SK-N-SH (cell line): ENCODE data around the gene LNX2. TPM values are rescaled to one million over a fixed set of nuclear protein-coding genes. Genes with fewer than 3 reads are reported as not detected.

Experiments used
- CTCF ChIA-PET: fragments of 300-600, 350-600 bp; formaldehyde crosslinking; extraction: SDS; loops from one replicate; lab custom pipeline; 2021; lab: Yijun Ruan, JAX
- POLR2A ChIA-PET: fragments of 350-600 bp; sonication (Branson Sonifier 250); formaldehyde crosslinking; extraction: SDS; loops from one replicate; lab custom pipeline; 2020; ENCODE audit warnings: antibody characterized with exemption, inconsistent platforms; lab: Yijun Ruan, JAX
- DNase-seq: peaks from one replicate; pipeline ENCODE4 v3.0.0; 2012
- H2AFZ ChIP-seq: fragments of 200-600 bp; sonication (generic); 2 replicates; pipeline ENCODE4 v1.8.1; 2016; ENCODE audit warnings: antibody characterized with exemption, mild to moderate bottlenecking, low read depth
- H3F3A ChIP-seq: fragments of 200-600 bp; sonication (generic); replicated peaks from 2 replicates; pipeline ENCODE3; 2016; ENCODE audit warnings: antibody characterized with exemption, mild to moderate bottlenecking; ENCODE audit not compliant: insufficient read depth
- H3K27ac ChIP-seq, 2 experiments: fragments of 200-500 bp in 1 of 2; fragments of 200-600 bp in 1 of 2; sonication (Bioruptor generic) in 1 of 2; sonication (generic), shearing (Covaris generic) in 1 of 2; 2 replicates each; pipeline versions ENCODE4 v1.5.1 to v1.6.1; 2014 to 2016; ENCODE audit warnings: low read depth in 2 of 2, inconsistent platforms in 1 of 2, low read length in 1 of 2, mild to moderate bottlenecking in 1 of 2, mixed read lengths in 1 of 2
- H3K27me3 ChIP-seq: fragments of 200-600 bp; sonication (generic), shearing (Covaris generic); 2 replicates; pipeline ENCODE4 v1.6.1; 2016; ENCODE audit warnings: mixed run types; ENCODE audit not compliant: insufficient read depth
- H3K36me3 ChIP-seq, 2 experiments: fragments of 200-500 bp in 1 of 2; fragments of 200-600 bp in 1 of 2; sonication (Bioruptor generic) in 1 of 2; sonication (generic) in 1 of 2; replicated peaks in 1 of 2; 2 replicates each; pipeline versions ENCODE3 to v1.5.1; 2014 to 2016; ENCODE audit warnings: low read length in 1 of 2, mild to moderate bottlenecking in 1 of 2; ENCODE audit not compliant: insufficient read depth in 2 of 2, control insufficient read depth in 1 of 2
- H3K4me1 ChIP-seq, 2 experiments: fragments of 200-500 bp in 1 of 2; fragments of 200-600 bp in 1 of 2; sonication (Bioruptor generic) in 1 of 2; sonication (generic), shearing (Covaris generic) in 1 of 2; 2 replicates each; pipeline versions ENCODE4 v1.5.1 to v1.6.1; 2014 to 2016; ENCODE audit warnings: low read depth in 1 of 2, low read length in 1 of 2, mixed run types in 1 of 2; ENCODE audit not compliant: insufficient read depth in 2 of 2, control insufficient read depth in 1 of 2
- H3K4me2 ChIP-seq: fragments of 200-600 bp; sonication (generic), shearing (Covaris generic); 2 replicates; pipeline ENCODE4 v1.6.1; 2017; ENCODE audit warnings: mixed run types
- H3K4me3 ChIP-seq, 2 experiments: fragments of 200-500 bp in 1 of 2; fragments of 200-600 bp in 1 of 2; sonication (Bioruptor generic) in 1 of 2; sonication (generic), shearing (Covaris generic) in 1 of 2; 2 replicates each; pipeline versions ENCODE4 v1.5.1 to v1.8.1; 2014 to 2016; ENCODE audit warnings: low read depth in 2 of 2, inconsistent platforms in 1 of 2, low read length in 1 of 2, mild to moderate bottlenecking in 1 of 2, mixed read lengths in 1 of 2, moderate library complexity in 1 of 2
- H3K79me2 ChIP-seq: fragments of 200-600 bp; sonication (generic); 2 replicates; pipeline ENCODE4 v1.8.1; 2017; ENCODE audit warnings: mild to moderate bottlenecking; ENCODE audit not compliant: insufficient read depth
- H3K9ac ChIP-seq: fragments of 200-600 bp; sonication (generic); 2 replicates; pipeline ENCODE4 v1.6.1; 2017; ENCODE audit warnings: mixed run types
- H3K9me2 ChIP-seq: fragments of 200-600 bp; sonication (generic); 2 replicates; pipeline ENCODE4 v1.6.1; 2017; ENCODE audit warnings: mixed run types
- H3K9me3 ChIP-seq: fragments of 200-600 bp; sonication (generic); 2 replicates; pipeline ENCODE4 v1.6.1; 2017; ENCODE audit warnings: mixed run types, mild to moderate bottlenecking, moderate library complexity
- H4K20me1 ChIP-seq: fragments of 200-600 bp; sonication (generic); 2 replicates; pipeline ENCODE4 v1.6.1; 2017; ENCODE audit warnings: mild to moderate bottlenecking, mixed run types; ENCODE audit not compliant: insufficient read depth
- CHD2 ChIP-seq: fragments of 150-350 bp; IDR thresholded peaks from 2 replicates; pipeline ENCODE4 v1.6.1; 2018; ENCODE audit warnings: low read length; ENCODE audit not compliant: partially characterized antibody
- CTCF ChIP-seq: fragments of 200-600 bp; sonication (generic); IDR thresholded peaks from 2 replicates; pipeline ENCODE4 v1.6.1; 2017; ENCODE audit warnings: antibody characterized with exemption, mild to moderate bottlenecking, moderate library complexity
- ELF1 ChIP-seq: IDR thresholded peaks from 2 replicates; pipeline ENCODE4 v1.4.0; 2012
- EP300 ChIP-seq, 2 experiments: IDR thresholded peaks; 2 replicates each; pipeline versions ENCODE4 v1.4.0 to v1.6.1; 2012; ENCODE audit warnings: borderline replicate concordance in 1 of 2, low read depth in 1 of 2, low read length in 1 of 2
- EZH2phosphoT487 ChIP-seq: fragments of 200-600 bp; sonication (generic); IDR thresholded peaks from 2 replicates; pipeline ENCODE4 v1.6.1; 2017; ENCODE audit warnings: low read depth, mixed run types, mild to moderate bottlenecking, antibody characterized with exemption, moderate library complexity, borderline replicate concordance
- IRF3 ChIP-seq: fragments of 150-350 bp; IDR thresholded peaks from 2 replicates; pipeline ENCODE4 v1.6.1; 2016; ENCODE audit warnings: mild to moderate bottlenecking, low read depth, low read length
- JUND ChIP-seq: IDR thresholded peaks from 2 replicates; pipeline ENCODE4 v1.4.0; 2012
- MAX ChIP-seq: IDR thresholded peaks from 2 replicates; pipeline ENCODE4 v1.4.0; 2012; ENCODE audit warnings: low read depth
- MEF2A ChIP-seq: IDR thresholded peaks from 2 replicates; pipeline ENCODE4 v1.4.0; 2012; ENCODE audit warnings: low read depth, borderline replicate concordance
- MXI1 ChIP-seq: IDR thresholded peaks from 2 replicates; pipeline ENCODE4 v1.6.1; 2012; ENCODE audit warnings: mild to moderate bottlenecking, low read depth, low read length, improper control_type of control experiment
- PBX3 ChIP-seq: IDR thresholded peaks from 2 replicates; pipeline ENCODE4; 2012
- POLR2AphosphoS5 ChIP-seq: IDR thresholded peaks from 2 replicates; pipeline ENCODE4 v1.6.1; 2012; ENCODE audit warnings: low read depth, low read length
- RCOR1 ChIP-seq: fragments of 150-350 bp; IDR thresholded peaks from 2 replicates; pipeline ENCODE4 v1.6.1; 2017; ENCODE audit warnings: antibody characterized with exemption, low read length
- REST ChIP-seq: IDR thresholded peaks from 2 replicates; pipeline ENCODE4 v1.6.1; 2012; ENCODE audit warnings: mild to moderate bottlenecking, low read depth, low read length, moderate library complexity
- RFX5 ChIP-seq: IDR thresholded peaks from 2 replicates; pipeline ENCODE4 v1.6.1; 2012; ENCODE audit warnings: mild to moderate bottlenecking, improper control_type of control experiment, low read length
- TAF1 ChIP-seq: IDR thresholded peaks from 2 replicates; pipeline ENCODE4 v1.6.1; 2012; ENCODE audit warnings: low read depth, mild to moderate bottlenecking, low read length, moderate library complexity, borderline replicate concordance
- USF1 ChIP-seq: IDR thresholded peaks from 2 replicates; pipeline ENCODE4 v1.4.0; 2012; ENCODE audit warnings: low read depth, borderline replicate concordance
- USF2 ChIP-seq: fragments of 150-350 bp; IDR thresholded peaks from 2 replicates; pipeline ENCODE4 v1.6.1; 2017; ENCODE audit warnings: antibody characterized with exemption, low read length, low read depth, borderline replicate concordance
- WGBS: methylation state at CpG from one replicate; pipeline ENCODE4 v1.1.6; 2017; ENCODE audit warnings: low lambda C conversion rate; 5-methylcytosine and 5-hydroxymethylcytosine counted together
- polyA plus RNA-seq, 3 experiments: library from polyadenylated mRNA; depleted of rRNA; stranded (reverse); fragments of >200 nt; gene quantifications; 2 replicates each; pipeline ENCODE4 v1.2.3, GENCODE V29; 2012

The LNX2 gene
- polyA plus RNA-seq, 1 of the 3 experiments (the other 2 are of a cell fraction): 3.7 TPM

- no peak for DNase-seq
- Histone ChIP-seq H3K79me2 (no peaks in the 10 kb centered on the region), H2AFZ (no peak overlapping the region), H3K4me3 (no peak overlapping the region), H3K4me2 (no peak overlapping the region), H3K9ac (no peak overlapping the region), H3K27ac (no peak overlapping the region), H3F3A (no peaks in the 10 kb centered on the region), H3K27me3 (peaks cover 64% of the 10 kb centered on the region; the same call in 1 of the 2 replicates), H3K9me3 (no peaks in the 10 kb centered on the region), H4K20me1 (no peaks in the 10 kb centered on the region), H3K36me3 (no peaks in the 10 kb centered on the region), H3K4me1 (no peaks in the 10 kb centered on the region), H3K9me2 (no peaks in the 10 kb centered on the region)
- ChIA-PET CTCF (interaction anchor here (1.0 to 5.4 kb wide), 4 partner anchors 10 to 308 kb away, joined by 3 to 37 read pairs (median 10); no protein-coding TSS in a partner anchor), POLR2A (no interaction called here)
- 19% methylated on average over 4 of the region's 4 CpGs for WGBS
- TF ChIP-seq MEF2A: no peak
Measured at GRCh38 chr13:27522847-27523246, 97.5 kb downstream of the LNX2 start.

GRCh38 chr13:27516103-27516502 lies 104.2 kb downstream of the LNX2 start:
- Histone ChIP-seq H3K4me1 (no peaks in the 10 kb centered on the region), H3K9me2 (no peaks in the 10 kb centered on the region), H3K4me2 (no peak overlapping the region), H3K9ac (no peak overlapping the region), H3K79me2 (no peaks in the 10 kb centered on the region), H3F3A (no peaks in the 10 kb centered on the region), H3K9me3 (no peaks in the 10 kb centered on the region), H2AFZ (no peak overlapping the region), H4K20me1 (no peaks in the 10 kb centered on the region), H3K27ac (no peak overlapping the region), H3K27me3 (peaks cover 11% of the 10 kb centered on the region; the same call in 1 of the 2 replicates), H3K4me3 (no peak overlapping the region), H3K36me3 (no peaks in the 10 kb centered on the region)
- POLR2A ChIA-PET: no interaction called here
- TF ChIP-seq USF1 (no peak), EZH2phosphoT487 (no peak), MAX (no peak), RFX5 (no peak), RCOR1 (no peak), JUND (no peak), MXI1 (no peak), CTCF (no peak), POLR2AphosphoS5 (no peak), ELF1 (no peak), CHD2 (no peak), TAF1 (no peak), EP300 (IDR thresholded peaks at IDR 0.05; ENCODE audit: borderline replicate concordance in 1 of 2, low read depth in 1 of 2, low read length in 1 of 2) (no peak), USF2 (no peak), PBX3 (no peak), REST (no peak), IRF3 (no peak)
- CTCF ChIA-PET: interaction anchor here (1.0 to 2.6 kb wide), 3 partner anchors 16 to 57 kb away, joined by 3 to 15 read pairs (median 4); no protein-coding TSS in a partner anchor
- 3% methylated on average over 1 of the region's 1 CpG for WGBS
- DNase-seq: no peak
